Measurements from ENCODE around the gene CMTM1. TPM values are rescaled to one million over a fixed set of nuclear protein-coding genes. Genes with fewer than 3 reads are reported as not detected.
"Not testable (repeated sequence)": the region's sequence is repeated elsewhere in the genome, so short reads cannot be mapped to it uniquely, and the experiment has no call there.

Gene CMTM1
- total RNA-seq, 1 experiment from 2014 or later: 2.2 TPM

DNA sequence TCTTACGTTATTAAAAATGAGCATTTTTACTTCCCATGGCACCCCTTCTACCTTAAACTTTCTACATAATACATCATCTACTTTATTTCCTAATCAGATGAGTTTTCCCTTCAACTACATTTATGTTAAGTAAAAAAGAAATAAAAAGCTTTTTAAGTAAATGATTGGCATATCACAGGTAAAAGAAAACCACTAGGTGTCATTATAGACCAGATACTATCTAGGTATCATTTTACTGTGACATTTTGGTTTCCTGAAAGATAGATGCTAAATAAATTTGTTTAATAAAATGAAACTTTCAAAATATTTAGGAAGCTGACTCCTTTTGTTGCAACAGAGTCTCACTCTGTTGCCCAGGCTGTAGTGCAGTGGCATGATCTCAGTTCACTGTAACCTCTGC, 3.8 kb upstream of the CMTM1 start:
- no peak for DNase-seq (ENCODE audit: low read depth)

DNA sequence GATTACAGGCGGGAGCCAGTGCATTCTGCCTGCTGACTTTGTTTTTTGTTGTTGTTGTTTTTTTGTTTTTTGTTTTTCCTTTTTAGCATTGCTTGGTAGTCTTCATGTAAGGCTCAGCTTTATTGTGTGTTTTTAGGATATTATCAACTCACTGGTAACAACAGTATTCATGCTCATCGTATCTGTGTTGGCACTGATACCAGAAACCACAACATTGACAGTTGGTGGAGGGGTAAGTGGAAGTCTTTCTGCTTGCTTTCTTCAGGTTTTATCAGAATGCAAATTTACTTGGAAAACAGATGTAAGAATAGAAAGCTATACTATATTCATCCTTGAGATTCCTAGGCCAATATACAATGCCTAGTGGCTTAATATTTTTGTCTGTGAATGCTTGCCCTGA, 3.3 kb upstream of the CMTM1 start:
- no peak for DNase-seq (ENCODE audit: low read depth)

DNA sequence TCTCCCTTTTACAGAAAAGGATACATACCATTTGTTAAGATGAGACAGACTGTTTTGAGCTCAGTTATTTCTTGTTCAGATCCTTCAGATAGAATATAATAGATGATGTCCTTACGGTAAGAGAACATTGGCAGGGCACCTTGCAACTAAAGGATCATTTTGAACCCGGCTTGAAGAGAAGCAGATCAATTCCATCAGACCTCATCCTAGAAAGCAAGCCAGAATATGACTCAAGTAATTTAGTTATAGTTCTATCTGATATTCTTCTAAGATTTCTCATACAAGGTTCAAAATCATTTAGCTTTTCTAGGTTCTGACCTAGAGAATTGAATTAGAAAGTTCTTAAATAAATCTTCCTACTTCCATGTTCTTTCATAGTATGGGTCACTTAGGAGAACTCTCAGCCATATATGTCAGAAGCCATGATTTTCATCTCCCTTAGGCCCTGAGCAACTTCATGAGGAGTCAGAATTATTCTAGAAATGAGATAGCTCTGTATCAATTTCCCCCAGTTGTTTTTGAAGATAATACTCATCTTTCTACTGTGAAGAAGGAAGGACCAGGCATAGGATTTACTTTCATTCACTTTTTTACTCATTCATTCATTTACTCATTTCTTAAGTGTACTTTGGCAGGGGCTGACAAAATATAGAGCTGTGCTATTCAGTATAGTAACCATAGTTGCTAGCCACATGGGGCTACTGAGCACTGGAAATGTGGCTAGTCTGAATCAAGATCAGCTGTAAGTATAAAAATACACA, 2.5 kb upstream of the CMTM1 start:
- DNase-seq (ENCODE audit: low read depth): no peak

DNA sequence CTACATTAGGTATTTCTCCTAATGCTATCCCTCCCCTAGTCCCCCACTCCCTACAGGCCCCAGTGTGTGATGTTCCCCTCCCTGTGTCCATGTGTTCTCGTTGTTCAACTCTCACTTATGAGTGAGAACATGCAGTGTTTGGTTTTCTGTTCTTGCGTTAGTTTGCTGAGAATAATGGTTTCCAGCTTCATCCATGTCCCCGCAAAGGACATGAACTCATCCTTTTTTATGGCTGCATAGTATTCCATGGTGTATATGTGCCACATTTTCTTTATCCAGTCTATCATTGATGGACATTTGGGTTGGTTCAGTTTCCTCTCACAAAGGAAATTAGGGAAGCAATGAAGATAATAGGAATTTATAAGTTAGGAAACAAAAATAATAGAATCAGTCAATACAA, 1.0 kb downstream of the CMTM1 start:
- not testable (repeated sequence) for DNase-seq (ENCODE audit: low read depth)

DNA sequence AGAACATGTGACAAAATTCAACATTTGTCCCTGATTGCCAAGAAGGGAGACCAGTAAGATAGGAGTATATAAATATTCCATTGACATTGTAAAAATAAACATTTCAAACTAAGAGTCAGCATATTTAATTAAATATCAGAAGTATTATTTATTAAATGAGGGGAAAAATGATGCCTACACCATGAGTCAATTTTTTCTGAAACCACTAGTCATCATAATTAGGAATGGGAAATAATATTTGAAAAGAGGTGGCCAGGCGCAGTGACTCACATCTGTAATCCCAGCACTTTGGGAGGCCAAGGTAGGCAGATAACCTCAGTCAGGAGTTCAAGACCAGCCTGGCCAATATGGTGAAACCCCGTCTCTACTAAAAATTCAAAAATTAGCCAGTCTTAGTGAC, 2.1 kb downstream of the CMTM1 start:
- DNase-seq (ENCODE audit: low read depth): peak; percentile 22

DNA sequence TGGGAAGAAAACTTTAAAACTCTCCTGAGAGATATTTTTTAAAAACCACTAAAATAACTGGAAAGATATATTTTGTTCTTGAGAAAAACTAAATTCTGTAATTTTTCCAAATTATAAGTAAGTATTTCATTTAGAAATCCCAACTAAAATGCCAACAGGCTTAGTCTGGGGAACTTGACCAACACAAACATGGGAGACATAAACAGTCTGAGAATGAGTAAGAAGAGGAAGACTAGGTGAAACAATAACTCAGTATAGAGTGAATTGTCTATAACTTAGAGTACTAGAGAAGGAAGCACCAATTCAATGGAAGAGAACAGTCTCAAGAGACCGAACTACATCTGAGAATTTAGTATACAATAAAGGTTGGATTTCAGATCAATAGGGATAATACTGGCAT, 2.9 kb downstream of the CMTM1 start:
- peak; percentile 54 for DNase-seq (ENCODE audit: low read depth)

DNA sequence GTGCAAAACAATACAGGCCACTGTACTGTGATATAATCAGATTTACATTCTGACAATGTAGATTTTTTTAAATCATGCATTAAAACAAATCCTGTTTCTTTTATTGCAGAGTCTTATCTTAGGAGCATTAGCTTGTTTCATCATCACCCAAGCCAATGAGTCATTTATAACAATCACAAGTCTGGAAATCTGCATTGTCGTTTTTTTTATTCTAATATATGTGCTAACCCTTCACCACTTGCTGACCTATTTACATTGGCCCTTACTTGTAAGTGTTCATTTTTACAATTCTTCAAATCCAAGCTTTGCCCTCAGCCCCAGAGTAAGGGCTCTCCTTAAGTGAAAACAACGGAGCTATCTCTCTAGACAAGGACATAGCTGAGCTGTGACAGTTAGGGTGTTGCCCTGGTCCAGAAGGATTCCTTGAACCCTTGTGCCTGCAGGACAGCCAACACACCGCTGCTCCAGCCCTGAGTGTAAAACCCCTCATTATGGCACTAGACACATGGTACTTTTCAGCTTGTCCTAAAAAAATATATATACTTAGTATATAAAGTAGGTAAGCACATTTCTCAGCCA, 3.7 kb downstream of the CMTM1 start:
- peak; percentile 45 for DNase-seq (ENCODE audit: low read depth)

DNA sequence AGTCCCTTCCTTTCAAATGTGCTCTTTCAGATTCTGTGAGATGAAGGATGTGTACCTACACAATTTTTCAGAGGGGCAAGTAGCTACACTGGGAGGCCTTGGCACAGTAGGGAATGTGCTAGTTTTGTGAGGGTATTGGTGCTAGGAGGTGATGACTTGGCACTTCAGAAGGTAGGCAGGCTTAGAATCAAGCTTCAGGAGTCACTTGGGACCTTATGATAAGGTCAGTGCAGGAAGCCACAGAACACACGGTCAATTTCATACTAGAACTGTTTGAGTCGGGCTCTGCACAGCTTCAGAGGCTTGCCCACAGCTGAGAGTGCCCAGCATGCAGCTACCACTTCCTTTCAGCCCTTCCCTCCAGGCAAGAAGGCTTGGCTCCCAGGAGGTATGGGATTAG, 6.1 kb downstream of the CMTM1 start:
- no peak for DNase-seq (ENCODE audit: low read depth)

DNA sequence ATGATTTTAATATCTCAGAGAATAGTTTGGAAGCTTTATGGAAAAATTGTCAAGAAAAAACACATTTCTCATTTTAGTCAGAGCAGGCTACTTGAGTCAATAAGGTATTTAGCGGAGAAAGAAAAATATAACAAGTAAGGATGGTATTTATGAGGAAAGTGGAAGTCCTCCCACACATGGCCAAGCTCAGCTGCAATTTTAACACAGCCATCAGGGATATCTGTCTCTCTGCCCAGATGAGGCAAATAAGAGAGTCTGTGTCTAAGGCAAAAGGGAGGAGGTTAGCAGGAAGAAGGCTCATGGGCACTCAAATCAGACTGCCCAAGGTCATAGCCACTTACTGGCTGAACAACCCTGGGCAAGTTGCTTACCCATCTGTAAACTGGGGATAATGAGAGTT, 7.8 kb downstream of the CMTM1 start:
- no peak for DNase-seq (ENCODE audit: low read depth)

DNA sequence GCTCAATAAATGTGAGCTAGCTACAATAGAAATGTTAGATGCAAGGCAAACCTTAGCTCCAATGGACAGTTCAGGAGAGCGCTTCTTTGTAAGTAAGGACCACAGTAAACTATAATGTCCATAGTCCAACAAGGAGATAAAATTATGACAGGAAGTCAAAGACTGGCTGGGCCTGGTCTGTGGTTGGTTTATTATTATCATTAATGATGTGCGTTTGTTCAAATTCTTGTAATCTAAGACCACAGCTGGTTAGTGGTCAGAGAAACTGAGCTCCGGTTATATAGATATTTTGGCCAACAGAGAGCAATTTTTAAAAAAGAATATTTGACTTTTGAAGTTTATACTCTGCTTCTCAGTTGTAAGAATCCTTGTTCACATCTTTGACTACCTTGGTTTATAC, 8.3 kb downstream of the CMTM1 start:
- no peak for DNase-seq (ENCODE audit: low read depth)

DNA sequence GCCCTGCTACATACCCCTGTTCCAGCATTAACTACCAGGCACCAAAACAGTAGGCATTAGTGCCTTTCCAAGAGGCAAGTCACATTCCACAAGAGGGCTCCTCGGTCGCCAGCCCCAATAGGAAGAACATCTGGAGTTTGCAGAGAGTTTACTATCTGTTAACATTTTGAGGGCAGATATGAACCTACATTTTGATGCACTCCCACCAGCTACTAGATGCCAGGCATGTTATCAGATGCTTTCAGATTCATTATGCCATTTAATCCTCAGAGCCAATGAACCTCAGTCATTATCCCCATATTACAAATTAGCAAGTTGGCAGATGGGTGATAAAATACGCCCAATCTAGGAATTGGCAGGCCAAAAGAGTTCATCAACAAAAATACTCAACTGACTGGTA, 8.8 kb downstream of the CMTM1 start:
- no peak for DNase-seq (ENCODE audit: low read depth)

DNA sequence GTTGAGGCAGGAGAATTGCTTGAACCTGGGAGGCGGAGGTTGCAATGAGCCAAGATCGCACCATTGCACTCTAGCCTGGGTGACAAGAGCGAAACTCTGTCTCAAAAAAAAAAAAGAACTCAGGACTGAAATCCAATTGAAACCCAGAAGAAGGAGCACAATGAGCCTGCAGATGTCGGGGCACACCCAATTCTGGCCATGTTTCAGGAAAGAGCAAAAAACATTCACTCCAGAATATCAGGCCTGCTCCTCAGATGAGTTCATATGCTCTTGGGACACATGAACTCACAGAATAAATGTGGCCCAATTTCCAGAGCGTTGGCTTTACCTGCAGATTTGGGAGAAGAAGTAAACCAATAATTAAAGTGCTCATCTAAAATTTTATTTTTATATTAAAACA, 10.1 kb downstream of the CMTM1 start:
- DNase-seq (ENCODE audit: low read depth): no peak

DNA sequence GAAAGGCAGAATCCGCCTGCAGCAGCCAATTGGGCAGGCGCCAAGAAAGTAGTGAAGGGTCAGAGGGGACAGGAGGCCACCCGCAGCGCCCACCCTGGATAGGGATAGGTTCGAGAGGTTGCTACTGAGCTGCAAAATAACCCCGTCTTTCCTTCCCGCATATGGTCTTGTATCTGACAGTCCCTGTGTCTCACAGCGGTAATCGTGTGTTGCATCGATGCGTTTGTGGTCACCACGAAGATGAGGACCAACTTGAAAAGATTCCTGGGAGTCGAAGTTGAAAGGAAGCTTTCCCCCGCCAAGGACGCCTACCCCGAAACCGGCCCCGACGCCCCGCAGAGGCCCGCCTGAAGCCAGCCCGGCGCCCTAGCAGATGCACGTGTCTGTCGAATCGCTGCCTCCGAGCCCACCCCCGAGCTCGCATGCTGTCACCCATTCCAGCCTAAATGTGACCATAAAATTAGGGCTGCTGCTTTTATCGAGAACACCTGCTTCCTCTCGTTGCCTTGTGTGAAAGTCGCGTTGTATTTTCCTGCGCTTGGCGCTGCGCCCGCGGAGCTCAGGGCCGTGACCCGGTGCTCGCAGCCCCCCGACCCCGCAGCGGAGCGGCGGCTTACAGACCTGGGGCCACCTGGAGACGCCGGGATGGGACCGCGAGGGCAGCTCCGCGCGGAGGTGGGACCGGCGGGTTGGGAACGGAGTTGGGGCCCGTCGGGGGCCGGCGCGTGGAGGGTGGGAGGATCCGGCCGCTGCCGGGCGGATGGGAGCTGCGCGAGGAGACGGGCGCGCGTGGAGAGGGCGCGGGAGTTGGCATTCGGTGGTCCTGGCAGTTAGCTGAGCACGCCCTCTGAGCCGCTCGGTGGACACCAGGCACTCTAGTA, 12.7 kb downstream of the CMTM1 start, which contains the start of gene CMTM2:
TSS of gene CMTM2 (plus strand) at position 813 of the 881 bp plus-strand sequence. CDS start 145 bp downstream, outside the sequence.
- no peak for DNase-seq (ENCODE audit: low read depth)

DNA sequence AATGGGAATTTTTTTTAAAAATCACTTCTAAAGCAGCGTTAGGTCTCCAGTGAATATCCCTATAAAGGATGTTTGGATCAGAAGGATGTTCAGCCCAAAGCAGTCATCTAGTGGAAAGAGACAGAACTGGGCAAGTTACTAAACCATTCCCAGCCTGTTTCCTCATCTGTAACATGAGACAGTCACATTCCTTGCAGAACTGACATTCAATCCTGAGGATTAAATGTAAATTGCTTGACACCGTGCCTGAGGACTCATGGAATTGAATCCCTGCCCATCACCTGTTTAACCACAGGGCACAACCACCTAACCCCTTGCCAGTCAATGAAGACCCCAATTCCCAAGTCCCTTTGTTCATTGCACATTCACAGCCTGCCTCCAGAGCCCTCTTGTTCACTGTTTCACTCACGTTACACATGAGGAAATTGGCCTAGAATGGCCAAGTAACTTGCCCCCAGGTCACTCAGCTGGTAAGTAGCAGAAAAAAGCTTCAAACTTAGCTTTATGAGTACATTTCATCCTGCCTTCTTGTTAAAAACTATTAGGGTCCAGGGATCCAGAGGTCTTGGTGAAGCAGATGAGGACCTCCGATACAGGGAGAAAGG, 14.5 kb downstream of the CMTM1 start:
- peak; percentile 58 for DNase-seq (ENCODE audit: low read depth)

DNA sequence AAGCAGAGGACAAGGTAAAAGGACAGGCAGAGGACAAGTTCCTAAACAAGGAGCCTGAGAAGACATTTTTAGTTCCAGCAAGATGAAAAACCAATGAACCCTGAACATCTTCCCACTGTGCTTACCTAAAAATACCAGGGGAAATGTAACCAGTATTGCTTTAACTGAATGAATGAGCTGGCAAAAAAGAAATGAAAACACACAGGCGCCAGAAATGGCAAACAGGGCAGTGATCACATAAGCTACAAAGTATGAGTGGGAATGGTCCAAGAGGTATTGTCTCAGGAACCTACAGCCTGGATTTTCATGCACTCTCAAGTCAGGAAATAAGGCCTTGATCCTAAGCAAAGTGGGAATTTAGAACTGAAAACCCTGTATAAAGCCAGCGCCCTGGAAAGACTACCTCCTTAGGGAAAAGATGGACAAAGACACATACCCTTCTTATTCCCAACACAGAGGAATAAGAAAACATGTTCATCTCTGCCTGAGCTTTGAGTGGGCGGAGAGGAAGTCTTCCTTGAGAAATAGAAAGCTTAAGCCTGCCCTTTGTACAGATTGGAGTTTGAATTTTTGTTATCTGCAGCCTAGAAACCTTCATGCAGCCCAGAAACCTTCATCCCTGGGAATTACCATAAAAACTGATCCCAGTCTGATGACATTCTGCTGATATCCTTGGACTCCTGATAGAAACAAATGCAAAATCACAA, 15.2 kb downstream of the CMTM1 start:
- no peak for DNase-seq (ENCODE audit: low read depth)

DNA sequence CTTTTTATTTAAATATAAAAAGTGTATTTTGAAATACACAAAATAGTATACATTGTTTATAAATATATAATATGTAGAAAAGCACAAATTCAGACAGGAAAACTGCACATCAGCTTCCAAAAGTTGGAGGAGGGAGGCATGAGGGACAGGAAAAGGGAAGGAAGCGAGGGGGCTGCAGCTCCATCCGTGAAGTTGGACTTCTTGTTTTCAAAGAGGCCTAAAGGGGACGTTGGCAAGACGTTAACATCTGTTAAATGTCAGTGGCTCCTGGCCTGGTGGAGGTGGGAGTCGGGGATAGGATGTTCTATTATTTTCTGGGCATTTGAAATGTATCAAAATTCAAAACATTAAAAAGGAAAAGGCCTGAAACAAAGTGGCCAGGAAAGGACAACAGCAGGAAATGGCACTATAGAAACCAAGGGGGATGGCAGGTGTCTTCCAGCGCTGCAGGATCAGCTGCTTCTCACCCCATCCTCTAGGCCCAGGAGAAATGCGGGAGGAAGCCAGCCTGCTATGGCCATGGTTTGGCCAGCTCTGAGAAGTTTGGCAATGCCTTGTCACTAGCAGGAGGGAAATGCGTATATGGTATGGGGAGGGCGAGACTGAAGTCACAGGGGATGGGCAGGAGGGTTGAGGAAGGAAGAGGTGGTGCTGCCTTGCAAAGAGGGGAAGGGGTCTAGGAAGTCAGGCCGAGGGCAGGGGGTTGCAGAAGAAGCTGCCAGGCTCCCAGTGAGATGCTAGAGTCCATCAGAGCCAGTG, 19.4 kb downstream of the CMTM1 start:
- no peak for DNase-seq (ENCODE audit: low read depth)

DNA sequence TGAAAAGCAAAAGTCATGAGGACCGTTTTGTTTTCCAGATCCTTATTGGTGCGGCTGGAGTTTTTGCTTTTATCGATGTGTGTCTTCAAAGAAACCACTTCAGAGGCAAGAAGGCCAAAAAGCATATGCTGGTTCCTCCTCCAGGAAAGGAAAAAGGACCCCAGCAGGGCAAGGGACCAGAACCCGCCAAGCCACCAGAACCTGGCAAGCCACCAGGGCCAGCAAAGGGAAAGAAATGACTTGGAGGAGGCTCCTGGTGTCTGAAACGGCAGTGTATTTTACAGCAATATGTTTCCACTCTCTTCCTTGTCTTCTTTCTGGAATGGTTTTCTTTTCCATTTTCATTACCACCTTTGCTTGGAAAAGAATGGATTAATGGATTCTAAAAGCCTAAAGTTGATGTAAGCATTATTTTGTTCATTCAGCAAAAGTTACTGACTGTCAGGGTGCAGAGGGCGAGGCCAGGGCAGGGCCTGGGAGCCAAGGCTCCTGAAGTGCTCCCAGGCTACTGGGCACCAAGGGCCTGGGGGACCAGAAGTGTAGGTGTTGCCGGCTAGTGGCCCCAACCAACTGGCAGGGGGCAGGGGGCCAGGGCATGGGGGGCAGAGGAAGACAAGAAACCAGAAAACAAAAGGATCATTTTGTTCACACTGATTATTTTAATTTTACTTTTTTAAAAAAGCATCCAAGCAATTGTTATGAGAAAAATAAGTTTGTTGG, 21.8 kb downstream of the CMTM1 start:
- no peak for DNase-seq (ENCODE audit: low read depth)

DNA sequence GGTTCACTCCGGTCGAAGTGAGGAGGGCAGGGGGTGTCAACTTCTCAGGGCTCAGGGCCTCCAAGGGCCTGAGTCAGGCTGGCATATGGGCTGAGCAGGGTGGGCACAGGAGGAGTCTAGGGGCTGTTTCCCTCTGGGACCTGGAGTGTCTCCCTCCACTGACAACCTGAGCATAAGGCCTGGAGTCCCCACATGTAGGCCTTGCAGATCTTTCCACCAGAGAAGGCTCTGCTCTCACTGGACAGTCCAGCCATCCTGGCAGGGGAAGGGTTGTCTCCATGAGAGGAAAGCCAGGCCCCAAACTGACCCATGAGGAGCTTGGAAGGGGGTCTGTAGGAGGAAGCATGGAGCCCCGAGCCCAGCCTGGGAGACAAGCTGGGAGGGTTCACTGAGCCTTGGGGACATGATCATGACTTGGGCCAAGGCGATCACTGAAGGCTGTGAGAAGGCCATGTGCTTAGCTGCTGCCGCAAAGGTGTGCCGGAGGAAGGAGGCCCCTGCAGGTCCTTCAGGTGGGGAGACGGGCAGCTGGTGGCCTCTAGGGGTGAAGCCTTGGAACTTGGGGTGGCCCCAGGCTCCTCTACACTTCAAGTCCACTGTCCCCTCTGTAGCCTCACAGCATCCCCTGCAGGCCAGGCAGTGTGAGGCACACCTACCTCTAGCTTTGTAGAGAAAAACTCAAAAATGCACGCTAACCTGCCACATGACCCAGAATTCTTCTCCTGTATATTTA, 22.9 kb downstream of the CMTM1 start:
- DNase-seq (ENCODE audit: low read depth): peak; percentile 55

DNA sequence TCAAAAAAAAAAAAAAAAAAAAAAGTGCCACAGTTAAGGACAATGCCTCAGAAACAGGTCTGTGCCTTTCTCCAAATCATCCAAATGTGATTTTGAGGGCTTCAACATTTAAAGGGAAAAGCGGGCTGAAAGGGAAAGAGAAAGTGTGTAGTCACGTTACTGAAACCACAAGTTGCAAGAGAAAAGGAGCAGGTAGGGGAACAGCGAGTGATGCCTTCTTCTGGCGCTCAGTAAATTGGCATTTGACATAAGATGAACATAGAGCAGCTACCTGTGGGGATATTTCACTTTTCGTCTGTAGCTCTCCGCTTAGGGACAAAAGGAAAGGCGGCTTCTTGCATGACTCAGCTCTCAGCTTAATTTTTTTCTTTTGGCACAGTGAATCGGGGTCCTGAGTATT, 24.1 kb downstream of the CMTM1 start:
- DNase-seq (ENCODE audit: low read depth): no peak
